Activated T-cell treated with anti-CD3 and anti-CD28 coated beads, Interleukin-2, amount 50 U/mL, for 24 hours (primary cell): ENCODE data around the gene BABAM2.
"Not testable (repeated sequence)": the region's sequence is repeated elsewhere in the genome, so short reads cannot be mapped to it uniquely, and the experiment has no call there.

Experiments
- DNase-seq: peaks from one replicate; pipeline ENCODE4 v3.0.0-alpha.2; 2020
- H3K27ac Mint-ChIP-seq: 2 replicates; pipeline ENCODE4 v1.8.0; 2020; ENCODE audit warnings: mild to moderate bottlenecking, mixed read lengths
- H3K27me3 Mint-ChIP-seq: 2 replicates; pipeline ENCODE4 v1.8.0; 2020; ENCODE audit warnings: mixed read lengths
- H3K36me3 Mint-ChIP-seq: 2 replicates; pipeline ENCODE4 v1.8.0; 2020; ENCODE audit warnings: low read depth, mixed read lengths
- H3K4me1 Mint-ChIP-seq: 2 replicates; pipeline ENCODE4 v1.8.0; 2020; ENCODE audit warnings: low read depth, mixed read lengths
- H3K4me3 Mint-ChIP-seq: 2 replicates; pipeline ENCODE4 v1.8.0; 2020; ENCODE audit warnings: mild to moderate bottlenecking, moderate library complexity, mixed read lengths
- H3K9me3 Mint-ChIP-seq: 2 replicates; pipeline ENCODE4 v1.8.0; 2020; ENCODE audit warnings: mixed read lengths

BABAM2 gene

DNA sequence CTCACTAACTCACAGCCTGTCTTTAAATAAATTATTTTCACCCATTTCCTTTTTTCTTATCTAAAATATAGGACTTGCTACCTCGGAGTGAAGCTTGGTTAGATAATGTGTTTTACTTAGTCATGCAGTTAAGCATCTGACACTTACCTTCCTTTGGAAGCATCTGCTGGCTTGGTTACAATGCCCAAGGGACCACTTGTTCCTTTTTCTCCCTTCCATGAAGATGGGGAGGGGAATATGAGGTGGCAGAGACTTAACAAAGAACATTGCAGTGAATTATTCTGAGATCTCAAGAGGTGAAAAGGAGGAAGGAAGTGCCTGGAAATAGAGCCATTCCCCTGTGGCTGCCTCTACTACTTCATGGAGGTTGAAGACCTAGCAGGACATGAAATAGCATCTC, 356.8 kb downstream of the BABAM2 start:
- Mint-ChIP-seq H3K9me3 (no peaks in the 10 kb centered on the region), H3K27ac (peak overlapping the region; percentile 20), H3K27me3 (no peaks in the 10 kb centered on the region), H3K36me3 (peaks cover 22% of the 10 kb centered on the region), H3K4me1 (peaks cover 28% of the 10 kb centered on the region), H3K4me3 (no peak overlapping the region)
- DNase-seq = no peak

DNA sequence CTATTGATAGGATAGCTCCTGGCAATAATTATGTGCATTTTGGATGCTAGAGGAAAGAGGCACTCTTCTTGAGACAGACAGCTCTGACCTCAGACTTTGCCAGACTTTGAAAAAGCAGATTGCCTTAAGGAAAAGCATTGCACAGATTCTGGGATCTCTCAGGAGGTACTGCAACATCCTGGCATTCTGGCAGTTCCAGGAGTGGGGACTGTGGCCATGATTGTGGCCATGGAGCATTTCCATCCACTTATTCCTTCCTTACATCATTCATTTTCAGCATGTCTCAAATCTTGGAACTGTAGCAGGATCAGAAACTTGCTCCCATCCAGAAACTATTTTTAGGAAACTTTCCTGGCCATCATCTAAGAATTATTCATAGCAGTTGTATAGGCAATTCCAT, 357.2 kb downstream of the BABAM2 start:
- H3K9me3 Mint-ChIP-seq = no peaks in the 10 kb centered on the region
- no peak overlapping the region for H3K27ac Mint-ChIP-seq
- H3K4me3 Mint-ChIP-seq = no peak overlapping the region
- no peaks in the 10 kb centered on the region for H3K27me3 Mint-ChIP-seq
- DNase-seq = no peak
- peaks cover 32% of the 10 kb centered on the region for H3K4me1 Mint-ChIP-seq
- H3K36me3 Mint-ChIP-seq = peaks cover 22% of the 10 kb centered on the region

DNA sequence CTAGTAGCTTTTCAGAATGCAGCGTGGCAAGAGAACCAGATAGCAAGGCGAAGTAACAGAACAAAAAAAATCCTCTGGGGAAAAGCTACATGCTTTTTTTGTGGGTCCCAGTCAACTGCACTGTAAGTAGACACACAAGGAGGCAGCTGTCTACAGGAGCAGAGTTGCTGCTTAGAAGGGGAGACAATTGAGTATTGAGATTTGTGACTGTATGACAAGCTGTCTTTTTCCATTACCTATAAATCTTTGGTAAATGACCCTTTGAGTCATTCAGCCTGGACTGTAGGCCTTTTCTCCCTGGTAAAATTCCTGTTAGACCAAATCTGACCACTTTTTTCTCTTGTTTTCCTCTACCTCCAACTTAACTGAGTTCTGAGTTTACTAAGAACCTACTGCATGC, 358.0 kb downstream of the BABAM2 start:
- Mint-ChIP-seq H3K27me3 (no peaks in the 10 kb centered on the region), H3K27ac (no peak overlapping the region), H3K9me3 (no peaks in the 10 kb centered on the region), H3K4me3 (no peak overlapping the region), H3K4me1 (peaks cover 39% of the 10 kb centered on the region), H3K36me3 (peaks cover 23% of the 10 kb centered on the region)
- no peak for DNase-seq

GRCh38 chr2:28250006-28250405, 359.5 kb downstream of the BABAM2 start:
- H3K4me3 Mint-ChIP-seq = no peak overlapping the region
- peaks cover 23% of the 10 kb centered on the region for H3K36me3 Mint-ChIP-seq
- H3K9me3 Mint-ChIP-seq = no peaks in the 10 kb centered on the region
- no peak for DNase-seq
- no peaks in the 10 kb centered on the region for H3K27me3 Mint-ChIP-seq
- peaks cover 42% of the 10 kb centered on the region for H3K4me1 Mint-ChIP-seq
- H3K27ac Mint-ChIP-seq = no peak overlapping the region

GRCh38 chr2:28251337-28251736, 360.8 kb downstream of the BABAM2 start:
- Mint-ChIP-seq H3K9me3 (no peaks in the 10 kb centered on the region), H3K4me3 (peak overlapping the region; percentile 37), H3K4me1 (peaks cover 42% of the 10 kb centered on the region), H3K36me3 (peaks cover 12% of the 10 kb centered on the region), H3K27me3 (no peaks in the 10 kb centered on the region), H3K27ac (peak overlapping the region; percentile 72)
- DNase-seq = no peak

DNA sequence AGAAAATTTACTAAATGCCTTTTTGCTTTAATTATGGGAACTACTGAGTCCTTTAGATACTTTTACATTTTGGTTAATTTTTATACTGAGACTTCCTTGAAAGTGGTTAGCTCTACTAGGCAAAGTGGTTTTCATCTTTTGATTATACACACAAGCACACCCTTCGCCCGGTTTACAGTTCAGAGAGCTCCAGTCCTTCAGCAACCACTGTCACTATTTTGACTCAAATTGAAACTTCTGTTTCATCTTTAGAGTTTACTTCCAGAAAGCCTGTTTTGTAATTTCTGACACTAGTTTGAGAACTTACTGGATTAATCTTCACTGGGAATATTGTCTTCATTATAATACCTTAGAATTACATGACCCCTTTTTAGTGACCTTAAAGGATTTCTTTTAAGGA, 361.8 kb downstream of the BABAM2 start:
- H3K4me3 Mint-ChIP-seq = no peak overlapping the region
- no peak for DNase-seq
- peak overlapping the region; percentile 83 for H3K27ac Mint-ChIP-seq

DNA sequence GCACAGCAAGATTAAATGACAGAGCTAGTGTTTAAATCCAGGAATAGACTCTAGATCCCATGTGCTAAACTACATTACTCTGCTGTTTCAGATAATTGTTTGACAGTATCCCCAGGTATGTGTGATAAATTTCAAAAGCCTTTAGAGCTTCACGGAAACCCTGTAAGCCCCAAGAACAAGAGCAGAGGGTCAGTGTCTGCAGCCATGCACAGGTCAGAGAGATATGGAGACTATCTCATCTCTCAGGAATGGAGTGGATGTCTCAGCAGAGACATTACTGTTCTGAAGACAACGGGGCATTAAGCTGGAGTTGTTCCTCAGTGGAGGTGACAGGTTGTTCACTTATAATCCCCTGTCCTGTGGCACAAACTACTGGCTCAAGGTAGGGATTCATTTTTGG, 363.0 kb downstream of the BABAM2 start:
- no peak overlapping the region for H3K4me3 Mint-ChIP-seq
- peaks cover 12% of the 10 kb centered on the region for H3K36me3 Mint-ChIP-seq
- H3K9me3 Mint-ChIP-seq = no peaks in the 10 kb centered on the region
- H3K27me3 Mint-ChIP-seq = no peaks in the 10 kb centered on the region
- peak overlapping the region; percentile 0 for H3K27ac Mint-ChIP-seq
- H3K4me1 Mint-ChIP-seq = peaks cover 29% of the 10 kb centered on the region
- DNase-seq = no peak

More for the DNA sequence above, 361.8 kb downstream of the BABAM2 start:
- peaks cover 34% of the 10 kb centered on the region for H3K4me1 Mint-ChIP-seq
- H3K9me3 Mint-ChIP-seq = no peaks in the 10 kb centered on the region
- no peaks in the 10 kb centered on the region for H3K27me3 Mint-ChIP-seq
- H3K36me3 Mint-ChIP-seq = peaks cover 15% of the 10 kb centered on the region

DNA sequence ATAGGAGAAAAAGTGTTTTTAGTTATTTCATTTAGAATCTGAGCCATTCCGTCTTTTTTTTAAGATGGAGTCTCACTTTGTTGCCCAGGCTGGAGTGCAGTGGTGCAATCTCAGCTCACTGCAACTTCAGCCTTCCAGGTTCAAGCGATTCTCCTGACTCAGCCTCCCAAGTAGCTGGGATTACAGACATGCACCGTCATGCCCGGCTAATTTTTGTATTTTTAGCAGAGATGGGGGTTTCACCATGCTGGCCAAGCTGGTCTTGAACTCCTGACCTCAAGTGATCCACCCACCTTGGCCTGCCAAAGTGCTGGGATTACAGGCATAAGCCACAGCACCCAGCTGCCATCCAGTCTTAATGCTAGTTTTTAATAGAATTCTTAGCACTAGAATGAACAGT, 364.7 kb downstream of the BABAM2 start:
- not testable (repeated sequence) for DNase-seq, H3K4me3 Mint-ChIP-seq, H3K27me3 Mint-ChIP-seq, H3K9me3 Mint-ChIP-seq, H3K27ac Mint-ChIP-seq
- H3K4me1 Mint-ChIP-seq = peaks cover 29% of the 10 kb centered on the region
- H3K36me3 Mint-ChIP-seq = peaks cover 11% of the 10 kb centered on the region

DNA sequence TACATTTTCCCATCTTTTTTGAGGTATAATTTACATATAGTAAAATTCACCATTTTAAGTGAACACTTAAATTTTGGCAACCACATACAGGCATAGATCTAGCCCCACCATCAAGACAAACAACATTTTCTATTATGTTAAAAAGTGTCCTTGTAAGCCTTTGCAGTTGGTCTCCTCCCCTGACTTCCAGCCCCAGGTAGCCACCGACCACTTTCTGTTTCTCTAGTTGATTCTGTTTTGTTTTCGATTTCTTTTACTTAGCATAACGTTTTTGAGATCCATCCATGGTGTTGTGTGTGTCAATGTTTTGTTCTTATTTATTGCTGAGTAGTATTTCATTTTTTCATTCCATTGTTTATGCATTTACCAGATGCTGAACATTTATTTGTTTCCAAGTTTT, 366.7 kb downstream of the BABAM2 start:
- Mint-ChIP-seq H3K36me3 (peaks cover 15% of the 10 kb centered on the region), H3K27me3 (no peaks in the 10 kb centered on the region), H3K4me1 (peaks cover 15% of the 10 kb centered on the region), H3K27ac (no peak overlapping the region), H3K4me3 (no peak overlapping the region), H3K9me3 (no peaks in the 10 kb centered on the region)
- DNase-seq = no peak

- not testable (repeated sequence) for H3K27me3 Mint-ChIP-seq, H3K4me1 Mint-ChIP-seq, H3K9me3 Mint-ChIP-seq, H3K27ac Mint-ChIP-seq, DNase-seq, H3K4me3 Mint-ChIP-seq
- peaks cover 16% of the 10 kb centered on the region for H3K36me3 Mint-ChIP-seq
These were observed 368.7 kb downstream of the BABAM2 start for GRCh38 chr2:28259226-28259625.

GRCh38 chr2:28263690-28264089, 373.2 kb downstream of the BABAM2 start:
- no peaks in the 10 kb centered on the region for H3K27me3 Mint-ChIP-seq
- DNase-seq = no peak
- H3K9me3 Mint-ChIP-seq = no peaks in the 10 kb centered on the region
- peaks cover 15% of the 10 kb centered on the region for H3K36me3 Mint-ChIP-seq
- no peaks in the 10 kb centered on the region for H3K4me1 Mint-ChIP-seq
- H3K4me3 Mint-ChIP-seq = no peak overlapping the region
- H3K27ac Mint-ChIP-seq = no peak overlapping the region

GRCh38 chr2:28267282-28267681, 376.8 kb downstream of the BABAM2 start:
- Mint-ChIP-seq H3K27me3 (no peaks in the 10 kb centered on the region), H3K4me1 (peaks cover 19% of the 10 kb centered on the region), H3K27ac (no peak overlapping the region), H3K36me3 (peaks cover 14% of the 10 kb centered on the region), H3K9me3 (no peaks in the 10 kb centered on the region), H3K4me3 (no peak overlapping the region)
- DNase-seq = no peak

GRCh38 chr2:28268386-28268785, 377.9 kb downstream of the BABAM2 start:
- no peak for DNase-seq
- Mint-ChIP-seq H3K36me3 (peaks cover 13% of the 10 kb centered on the region), H3K4me3 (no peak overlapping the region)

GRCh38 chr2:28269019-28269784, 378.7 kb downstream of the BABAM2 start:
- H3K27ac Mint-ChIP-seq = no peak overlapping the region
- H3K27me3 Mint-ChIP-seq = no peaks in the 10 kb centered on the region
- peaks cover 13% of the 10 kb centered on the region for H3K36me3 Mint-ChIP-seq
- no peaks in the 10 kb centered on the region for H3K9me3 Mint-ChIP-seq
- no peak for DNase-seq
- H3K4me1 Mint-ChIP-seq = peaks cover 24% of the 10 kb centered on the region
- no peak overlapping the region for H3K4me3 Mint-ChIP-seq

More at GRCh38 chr2:28268386-28268785, 377.9 kb downstream of the BABAM2 start:
- H3K4me1 Mint-ChIP-seq = peaks cover 20% of the 10 kb centered on the region
- no peaks in the 10 kb centered on the region for H3K27me3 Mint-ChIP-seq
- H3K27ac Mint-ChIP-seq = no peak overlapping the region
- H3K9me3 Mint-ChIP-seq = no peaks in the 10 kb centered on the region

GRCh38 chr2:28270456-28271152, 380.1 kb downstream of the BABAM2 start:
- Mint-ChIP-seq H3K36me3 (peaks cover 10% of the 10 kb centered on the region), H3K27ac (no peak overlapping the region), H3K4me3 (no peak overlapping the region), H3K4me1 (peaks cover 37% of the 10 kb centered on the region), H3K27me3 (no peaks in the 10 kb centered on the region), H3K9me3 (no peaks in the 10 kb centered on the region)
- DNase-seq = no peak
